Brain pericyte (primary cell): Measurements from ENCODE around the gene NDFIP2.

Experiments used
- DNase-seq: peaks from one replicate; pipeline ENCODE4 v3.0.0-alpha.2; 2012; ENCODE audit warnings: low read depth, low spot score

NDFIP2 gene, protein sequence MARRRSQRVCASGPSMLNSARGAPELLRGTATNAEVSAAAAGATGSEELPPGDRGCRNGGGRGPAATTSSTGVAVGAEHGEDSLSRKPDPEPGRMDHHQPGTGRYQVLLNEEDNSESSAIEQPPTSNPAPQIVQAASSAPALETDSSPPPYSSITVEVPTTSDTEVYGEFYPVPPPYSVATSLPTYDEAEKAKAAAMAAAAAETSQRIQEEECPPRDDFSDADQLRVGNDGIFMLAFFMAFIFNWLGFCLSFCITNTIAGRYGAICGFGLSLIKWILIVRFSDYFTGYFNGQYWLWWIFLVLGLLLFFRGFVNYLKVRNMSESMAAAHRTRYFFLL

DNA sequence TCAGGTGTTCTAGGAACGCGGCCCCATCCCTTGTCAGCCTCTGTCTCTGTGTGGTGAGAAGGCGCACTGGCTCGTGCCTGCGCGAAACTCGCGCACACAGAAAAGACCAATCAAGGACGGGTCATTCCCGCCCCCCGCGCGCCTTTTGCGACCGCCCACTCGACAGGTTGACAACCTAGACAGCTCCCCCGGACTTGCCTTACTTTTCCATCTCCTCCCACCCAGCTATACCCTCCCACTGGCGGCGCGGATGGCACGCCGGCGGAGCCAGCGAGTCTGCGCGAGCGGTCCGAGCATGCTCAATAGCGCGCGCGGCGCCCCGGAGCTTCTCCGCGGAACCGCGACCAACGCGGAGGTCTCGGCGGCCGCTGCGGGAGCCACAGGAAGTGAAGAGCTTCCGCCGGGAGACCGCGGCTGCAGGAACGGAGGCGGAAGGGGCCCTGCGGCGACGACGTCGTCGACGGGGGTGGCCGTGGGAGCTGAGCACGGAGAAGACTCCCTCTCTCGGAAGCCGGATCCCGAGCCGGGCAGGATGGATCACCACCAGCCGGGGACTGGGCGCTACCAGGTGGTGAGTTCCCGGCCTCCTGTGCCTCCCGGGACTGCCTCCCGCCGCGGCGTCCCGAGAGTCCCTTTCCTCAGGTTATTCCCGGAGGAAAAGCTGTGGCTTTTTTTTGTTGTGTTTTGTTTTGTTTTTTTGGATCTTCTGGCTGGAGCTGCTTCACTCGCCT, at the start of gene NDFIP2:
Gene NDFIP2, plus strand, starts transcription at position 202 of the 731 bp plus-strand sequence. Its CDS starts 49 bp downstream, at position 251.
- DNase-seq = peak; percentile 53

DNA sequence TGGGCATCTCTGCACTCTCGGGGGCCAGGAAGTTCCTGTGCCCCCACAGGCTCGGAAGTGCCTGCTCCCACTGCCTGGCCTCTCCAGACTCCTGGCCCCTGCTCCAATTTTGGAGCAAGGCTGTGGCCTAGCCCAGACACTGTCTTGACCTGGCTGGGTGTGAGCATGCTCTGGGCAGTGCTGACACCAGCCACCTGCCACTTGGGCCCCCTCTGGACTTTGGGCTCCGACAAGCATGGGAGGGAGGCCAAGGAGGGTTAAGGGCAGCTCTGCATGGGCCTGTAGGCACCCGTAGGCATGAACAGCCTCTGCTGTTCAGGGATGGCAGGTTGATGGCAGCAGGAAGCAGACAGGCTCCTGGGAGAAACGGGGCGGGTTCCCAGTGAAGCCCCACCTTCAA, 48.9 kb upstream of the NDFIP2 start:
- no peak for DNase-seq

DNA sequence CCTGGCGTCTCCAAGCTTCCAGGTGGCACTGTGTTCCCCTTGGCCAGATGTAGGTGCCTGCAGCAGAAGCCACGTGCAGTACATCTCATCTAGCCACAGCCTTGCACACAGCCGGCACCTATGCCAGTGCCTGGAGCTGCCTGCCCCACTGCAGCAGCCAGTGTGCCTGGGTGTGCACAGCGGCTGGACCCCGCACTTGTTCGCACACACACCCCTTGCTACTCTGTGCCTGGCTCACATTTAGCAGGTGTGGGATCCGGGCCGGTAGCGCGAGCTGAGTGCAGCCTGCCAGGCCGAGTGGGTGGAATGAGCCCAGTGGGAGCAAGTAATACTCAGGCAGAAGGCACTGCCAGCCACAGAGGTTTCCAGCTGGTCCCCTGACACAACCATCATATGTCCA, 48.0 kb upstream of the NDFIP2 start:
- no peak for DNase-seq

DNA sequence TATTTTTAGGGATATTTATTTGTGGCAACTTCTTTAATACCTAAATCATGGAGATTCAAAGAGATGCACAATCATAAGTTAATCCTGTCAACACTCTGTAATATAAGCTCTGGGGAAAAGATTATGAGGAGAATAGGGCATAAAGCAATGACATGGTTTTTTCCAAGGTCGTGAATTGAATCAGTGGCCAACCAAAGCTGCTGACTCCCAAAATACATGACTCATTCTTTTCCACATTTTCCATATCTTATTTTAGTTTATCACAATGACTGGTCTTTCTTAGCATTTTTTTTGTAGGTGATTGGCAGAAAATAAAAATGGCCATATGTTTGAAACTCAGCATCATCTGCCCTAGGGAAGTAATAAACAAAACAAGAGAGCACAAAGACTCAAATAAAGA, 46.4 kb upstream of the NDFIP2 start:
- no peak for DNase-seq

DNA sequence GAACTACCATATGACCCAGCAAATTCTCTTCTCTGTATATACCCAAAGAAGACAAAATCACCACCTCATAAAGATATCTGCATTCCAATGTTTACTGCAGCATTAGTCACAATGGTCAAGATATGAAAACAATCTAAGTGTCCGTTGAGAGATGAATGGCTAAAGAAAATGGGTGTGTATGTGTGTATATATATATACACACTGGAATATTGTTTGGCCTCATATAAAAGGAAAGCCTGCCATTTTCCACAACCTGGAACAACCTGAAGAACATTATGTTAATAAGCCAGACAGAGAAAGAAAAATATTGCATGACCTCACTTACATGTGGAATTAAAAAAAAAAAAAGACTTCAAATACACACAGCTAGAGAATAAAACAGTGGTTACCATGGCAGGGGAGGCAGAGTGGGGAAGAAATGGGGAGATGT, 45.4 kb upstream of the NDFIP2 start:
- no peak for DNase-seq

DNA sequence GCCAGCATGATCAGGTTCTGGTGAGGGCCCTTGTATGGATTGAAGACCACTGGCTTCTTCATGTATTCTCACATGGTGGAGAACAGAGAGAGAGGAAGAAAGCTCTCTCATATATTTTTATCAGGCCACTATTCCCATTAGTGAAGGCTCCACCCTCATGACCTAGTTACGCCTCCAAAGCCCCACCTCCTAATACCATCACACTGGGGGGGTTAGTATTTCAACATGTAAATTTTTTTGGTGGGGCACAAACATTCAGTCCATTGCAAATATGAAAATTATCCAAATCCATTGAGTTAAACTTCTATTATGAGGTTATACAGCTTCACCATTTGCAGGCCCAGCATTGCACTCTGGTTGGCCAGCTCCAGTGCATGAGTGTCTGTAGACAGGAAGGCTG, 41.7 kb upstream of the NDFIP2 start:
- DNase-seq = no peak

DNA sequence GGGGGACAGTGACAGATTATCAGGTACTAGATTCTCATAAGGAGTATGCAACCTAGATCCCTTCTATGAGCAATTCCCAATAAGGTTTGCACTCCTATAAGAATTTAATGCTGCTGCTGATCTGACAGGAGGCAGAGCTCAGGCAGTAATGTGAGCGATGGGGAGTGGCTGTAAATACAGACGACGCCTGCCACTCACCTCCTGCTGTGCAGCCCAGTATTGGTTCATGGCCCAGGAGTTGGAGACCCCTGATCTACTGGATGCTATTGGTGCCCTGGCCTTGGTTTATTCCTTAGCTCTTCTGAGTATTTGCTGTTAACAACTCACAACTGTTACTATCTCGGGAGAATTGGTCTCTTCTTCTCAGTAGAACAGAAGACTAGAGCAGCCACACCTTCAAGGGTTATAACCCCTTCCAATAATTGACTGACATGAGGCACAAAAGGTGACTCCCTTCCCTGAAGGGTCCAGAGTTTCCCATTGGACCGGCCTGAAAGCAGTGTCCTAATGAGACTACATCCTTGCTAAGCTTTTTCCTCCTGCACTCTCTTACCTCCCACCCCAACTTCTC, 39.9 kb upstream of the NDFIP2 start:
- DNase-seq = no peak

DNA sequence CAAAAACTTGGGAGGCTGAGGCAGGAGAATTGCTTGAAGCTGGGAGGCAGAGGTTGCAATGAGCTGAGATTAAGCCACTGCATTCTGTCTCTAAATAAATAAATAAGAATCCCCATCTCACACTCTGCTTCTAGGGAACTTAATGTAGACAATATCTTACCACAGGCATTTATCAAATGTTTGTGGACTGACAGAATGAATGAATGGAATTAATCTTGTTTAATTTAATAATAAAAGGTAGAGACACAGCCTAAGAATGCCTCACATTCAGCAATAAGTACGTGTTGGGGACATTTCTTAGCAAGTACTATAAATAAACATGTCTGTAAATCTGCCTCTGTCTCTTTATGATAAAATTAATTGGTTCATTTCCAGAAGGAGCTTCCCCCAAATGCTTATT, 38.7 kb upstream of the NDFIP2 start:
- DNase-seq = no peak

DNA sequence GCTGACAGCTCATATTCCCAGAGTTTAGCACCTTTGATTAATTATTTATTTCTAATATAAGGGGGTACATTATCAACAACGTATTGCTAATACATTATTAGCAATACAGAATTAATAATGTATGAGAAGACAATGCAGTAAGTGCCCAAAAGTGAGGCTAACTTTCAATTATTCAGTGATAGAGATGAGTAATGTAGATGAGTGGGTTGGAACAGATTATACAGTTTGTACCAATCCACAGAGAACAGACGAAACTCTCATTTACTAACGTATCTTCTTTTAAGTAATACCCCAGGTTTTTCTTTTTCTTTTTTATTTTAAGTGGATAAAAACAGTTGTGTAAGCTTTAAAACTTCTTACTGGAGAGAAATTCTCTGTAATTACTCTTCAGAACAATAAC, 38.2 kb upstream of the NDFIP2 start:
- no peak for DNase-seq

DNA sequence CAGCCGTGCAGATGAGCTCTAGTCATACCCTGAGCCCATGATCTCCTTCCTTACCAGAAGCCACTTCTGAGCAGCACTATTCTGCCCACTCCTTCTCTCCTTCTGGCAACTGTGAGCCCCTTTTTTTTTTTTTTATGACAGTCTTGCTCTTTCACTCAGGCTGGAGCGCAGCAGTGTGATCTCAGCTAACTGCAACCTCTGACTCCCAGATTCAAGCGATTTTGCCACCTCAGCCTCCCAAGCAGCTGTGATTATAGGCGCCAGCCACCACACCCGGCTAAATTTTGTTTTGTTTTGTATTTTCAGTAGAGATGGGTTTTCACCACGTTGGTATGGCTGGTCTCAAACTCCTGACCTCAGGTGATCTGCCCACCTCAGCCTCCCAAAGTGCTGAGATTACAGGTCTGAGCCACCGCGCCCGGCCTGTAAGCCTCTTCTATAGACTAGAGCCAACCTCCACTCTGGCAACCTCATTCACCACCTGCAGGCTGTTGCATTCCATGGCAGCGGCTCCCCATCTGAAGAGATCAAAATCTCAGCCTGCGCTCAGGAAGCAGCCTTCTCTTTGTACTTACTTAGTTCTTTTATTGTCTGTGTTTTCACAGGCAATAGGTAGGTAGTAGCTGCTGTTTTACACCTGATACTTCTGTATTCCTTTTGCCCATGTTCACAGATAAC, 34.8 kb upstream of the NDFIP2 start:
- no peak for DNase-seq

DNA sequence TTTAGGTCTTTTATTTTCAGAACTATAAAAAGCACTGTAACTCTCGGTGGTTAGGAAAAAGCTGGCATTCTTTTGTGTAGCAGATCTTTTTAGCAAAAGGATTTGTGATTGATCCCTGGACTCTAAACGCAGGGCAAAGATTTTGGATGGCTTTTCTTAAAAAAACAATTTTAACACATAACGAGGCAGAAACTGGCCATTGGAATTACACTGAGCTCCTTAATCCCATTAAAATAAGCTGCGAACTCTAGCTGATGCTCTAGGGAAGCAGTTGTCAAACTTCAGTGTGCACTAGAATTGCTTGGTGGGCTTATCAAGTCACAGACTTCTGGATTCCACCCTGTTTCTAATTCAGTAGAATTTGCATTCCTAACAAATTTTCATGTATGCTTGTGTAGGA, 33.8 kb upstream of the NDFIP2 start:
- DNase-seq = no peak

DNA sequence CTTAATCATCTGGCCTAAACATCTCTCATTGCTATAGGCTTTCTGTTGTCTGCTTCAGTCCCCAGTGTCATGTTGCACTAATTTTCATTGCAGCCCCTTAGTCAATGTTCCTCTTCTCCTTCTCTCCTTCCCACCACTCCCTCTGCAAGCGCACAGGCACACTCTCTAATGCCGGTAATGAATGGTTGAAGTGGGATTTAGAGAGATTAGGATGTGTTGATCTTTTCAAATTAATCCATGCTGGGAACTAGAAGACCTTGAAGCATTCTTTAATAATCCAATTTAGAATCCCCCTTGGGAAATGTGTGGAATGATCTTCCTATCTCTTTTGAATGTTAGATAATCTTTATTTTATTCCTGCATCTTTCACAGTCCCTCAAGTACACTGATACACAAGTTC, 33.2 kb upstream of the NDFIP2 start:
- DNase-seq = no peak

DNA sequence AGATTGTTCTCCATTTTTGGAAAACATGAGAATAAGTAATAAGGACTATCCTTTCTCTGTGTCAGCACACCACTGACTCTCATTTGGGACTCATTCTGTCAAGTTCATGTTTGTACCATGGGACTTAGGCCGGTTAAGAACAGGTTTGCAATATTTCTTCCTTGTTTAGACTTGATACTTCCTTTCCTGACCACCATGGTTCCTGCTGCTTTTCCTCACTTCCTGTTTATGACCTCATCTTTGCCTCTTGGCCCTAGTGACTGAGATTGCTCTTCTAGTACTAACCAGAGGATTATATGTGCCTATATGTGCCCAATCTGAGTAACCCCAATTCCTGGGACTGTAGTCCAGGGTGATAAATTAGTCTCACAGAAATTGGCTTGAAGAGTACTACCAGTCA, 32.5 kb upstream of the NDFIP2 start:
- DNase-seq = no peak

DNA sequence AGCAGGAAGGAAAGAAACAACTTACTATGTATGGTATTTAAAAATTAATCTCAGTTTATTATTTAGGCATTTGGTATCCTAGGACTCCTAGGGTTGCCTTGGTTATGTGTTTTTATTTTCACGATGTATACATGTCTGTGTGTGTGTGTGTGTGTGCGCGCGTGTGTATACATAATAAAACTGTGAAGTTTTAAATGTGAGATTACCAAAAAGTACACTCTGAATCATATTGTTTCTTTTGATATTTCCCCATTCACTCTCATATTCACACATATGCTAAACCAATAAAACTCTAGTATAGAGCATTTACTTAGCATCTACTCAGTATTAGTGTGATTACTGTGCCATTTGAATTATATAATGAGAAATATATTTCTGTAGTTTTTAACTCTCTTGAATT, 30.8 kb upstream of the NDFIP2 start:
- DNase-seq = no peak

DNA sequence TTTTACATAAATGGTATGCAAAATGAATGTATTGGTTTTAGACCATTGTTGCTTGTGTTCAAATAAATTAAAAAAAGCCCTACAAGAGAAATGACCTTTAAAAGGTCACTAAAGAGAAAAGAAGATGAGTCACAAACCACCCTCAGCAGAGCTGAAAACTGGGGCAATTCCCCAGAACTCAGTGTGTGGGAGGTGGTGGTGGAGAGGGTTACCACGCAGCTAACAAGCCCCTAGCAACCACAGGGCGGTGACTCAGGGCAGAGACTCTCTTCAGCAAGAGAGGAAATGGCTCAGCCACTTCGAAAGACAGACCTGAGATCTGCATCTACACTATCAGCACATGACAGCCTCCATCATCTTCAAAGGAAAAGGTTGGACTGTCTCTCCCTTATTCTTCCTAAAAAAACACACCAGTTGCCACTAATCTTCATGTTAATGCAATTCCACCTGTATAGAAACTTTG, 29.4 kb upstream of the NDFIP2 start:
- peak; percentile 20 for DNase-seq

DNA sequence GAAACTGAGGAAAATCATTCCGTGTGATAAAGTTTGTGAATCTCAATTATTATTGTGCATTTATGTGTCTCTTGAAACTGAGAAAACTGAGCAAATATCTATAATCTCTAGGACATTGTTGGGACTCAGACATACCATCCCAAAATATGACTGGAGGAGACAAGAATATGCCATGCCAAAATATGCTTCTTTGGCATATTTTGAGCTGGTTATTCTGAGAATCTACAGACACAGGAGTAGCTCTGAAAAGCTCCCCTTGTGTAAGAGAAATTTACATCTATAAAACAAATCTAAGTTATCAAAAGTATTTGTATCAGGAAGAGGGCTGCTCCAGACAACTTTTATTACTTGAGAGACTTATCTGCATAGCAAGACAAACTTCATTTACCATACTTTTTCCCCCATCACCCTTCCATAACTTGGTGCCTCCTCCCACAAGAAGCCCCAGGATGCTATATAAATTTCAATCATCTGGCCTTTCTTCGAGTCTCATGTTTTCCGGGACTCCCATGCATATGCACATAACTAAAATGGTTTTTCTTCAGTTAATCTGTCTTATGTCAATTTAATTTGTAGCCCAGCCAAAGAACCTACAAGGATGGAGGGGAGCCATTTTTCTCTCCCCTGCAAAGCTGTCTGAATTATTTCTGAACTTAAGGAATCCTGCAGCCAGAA, 28.6 kb upstream of the NDFIP2 start:
- no peak for DNase-seq

DNA sequence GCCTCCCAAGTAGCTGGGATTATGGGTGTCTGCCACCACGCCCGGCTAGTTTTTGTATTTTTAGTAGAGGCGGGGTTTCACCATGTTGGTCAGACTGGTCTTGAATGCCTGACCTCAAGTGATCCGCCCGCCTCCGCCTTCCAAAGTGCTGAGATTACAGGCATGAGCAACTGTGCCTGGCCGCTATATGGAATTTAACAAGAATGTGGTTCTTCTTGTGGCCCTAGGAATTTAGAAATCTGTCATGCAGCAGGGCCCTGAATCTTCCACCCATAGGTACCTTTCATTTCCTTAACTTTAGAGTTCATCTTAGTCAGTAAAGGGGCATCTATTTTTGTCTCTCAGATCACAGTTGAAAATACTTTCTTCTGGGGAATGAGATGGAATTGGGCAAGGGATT, 25.6 kb upstream of the NDFIP2 start:
- DNase-seq = no peak

DNA sequence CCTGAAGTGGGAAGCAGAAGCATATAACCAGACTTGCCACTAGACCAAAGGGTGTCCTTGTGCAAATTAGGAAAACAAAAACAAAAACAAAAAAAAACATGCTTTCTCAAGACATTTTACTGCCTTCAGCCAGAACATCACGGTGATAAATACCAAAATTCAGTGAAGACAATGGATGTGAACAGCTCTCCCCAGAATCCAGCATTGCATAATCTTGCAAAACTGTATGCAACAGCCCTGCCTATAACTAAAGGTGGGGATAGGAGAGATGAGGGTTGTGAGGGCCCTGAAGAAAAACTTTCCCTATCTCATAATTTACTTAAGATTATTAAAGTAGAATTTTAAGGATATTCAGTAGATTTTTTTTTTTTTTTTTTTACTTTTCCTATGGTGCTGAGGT, 24.9 kb upstream of the NDFIP2 start:
- no peak for DNase-seq

DNA sequence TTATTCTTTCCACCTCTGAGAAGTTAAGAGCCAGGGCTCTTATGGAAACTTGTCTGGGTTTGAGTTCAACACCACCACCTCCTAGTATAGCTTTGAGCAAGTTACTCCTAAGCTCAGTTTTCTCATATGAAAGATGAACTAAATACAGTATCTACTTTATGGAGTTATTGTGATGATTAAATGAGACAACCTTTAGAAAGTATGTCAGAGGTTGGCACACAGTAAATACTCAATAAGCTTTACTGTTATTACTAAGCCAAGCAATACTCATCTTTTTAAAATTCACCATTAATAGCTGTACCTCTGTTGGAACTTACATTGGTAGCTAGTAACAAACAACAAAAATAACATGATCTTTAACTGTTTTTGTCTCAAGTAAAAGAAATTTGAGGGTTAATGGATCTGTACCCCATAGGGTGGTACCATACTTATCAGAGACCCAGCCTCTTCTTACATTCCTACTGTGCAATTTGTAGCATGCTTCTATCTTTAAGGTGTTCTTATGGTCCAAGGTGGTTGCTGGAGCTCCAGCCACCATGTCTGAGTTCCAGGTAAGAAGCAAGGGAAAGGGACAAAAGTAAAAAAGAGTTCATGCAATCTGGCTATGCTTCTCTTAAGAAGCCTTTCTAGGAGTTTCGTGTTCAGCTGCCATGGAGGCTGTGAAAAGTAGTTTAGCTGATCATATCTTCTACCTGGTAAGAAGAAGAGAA, 24.1 kb upstream of the NDFIP2 start:
- no peak for DNase-seq

DNA sequence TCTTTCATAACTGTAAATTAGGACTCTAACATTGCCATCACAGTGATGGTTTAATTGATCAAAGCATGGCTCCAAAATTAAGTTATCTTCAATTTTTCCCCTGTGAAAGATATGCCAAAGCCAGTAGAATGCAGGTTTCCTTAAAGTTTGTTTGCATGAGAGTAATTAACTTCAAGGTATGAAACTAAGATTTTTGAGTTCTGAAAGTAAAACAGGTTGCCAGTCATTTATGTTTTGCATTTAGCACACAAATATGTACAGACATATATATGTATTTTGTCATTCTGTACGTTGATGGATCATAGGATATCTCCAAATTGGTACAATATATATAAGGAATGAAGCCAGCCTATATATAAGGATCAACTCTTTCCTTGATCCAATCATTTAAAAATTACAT, 23.6 kb upstream of the NDFIP2 start:
- DNase-seq = no peak

DNA sequence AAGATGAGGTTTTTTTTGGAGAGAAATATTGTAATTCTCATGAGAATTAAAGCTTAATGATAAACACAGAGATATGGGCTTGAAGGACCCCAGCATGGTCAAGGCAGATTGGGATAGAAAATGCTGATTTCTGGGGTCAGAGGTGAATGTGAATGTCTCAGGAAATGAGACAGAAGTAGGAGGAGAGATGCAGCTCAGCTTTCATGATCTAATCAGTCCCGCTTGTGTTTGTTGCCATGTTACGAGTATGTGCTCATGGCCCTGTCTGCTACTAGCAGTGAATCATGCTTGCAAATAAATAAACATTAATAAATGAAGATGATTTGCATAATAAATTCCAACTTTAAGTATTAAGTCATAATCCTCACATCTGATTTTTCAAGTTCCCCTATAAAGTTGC, 23.0 kb upstream of the NDFIP2 start:
- no peak for DNase-seq
